Kidney capillary endothelial cell (primary cell): ENCODE data around the gene ARHGEF18.
A peak's percentile ranks its signal among the peaks of the same experiment; 100 is the strongest.
"Not testable (repeated sequence)": the region's sequence is repeated elsewhere in the genome, so short reads cannot be mapped to it uniquely, and the experiment has no call there.

Source experiments
- DNase-seq: peaks from one replicate; pipeline ENCODE4 v3.0.0-alpha.2; 2018; ENCODE audit warnings: low spot score

The ARHGEF18 gene

DNA sequence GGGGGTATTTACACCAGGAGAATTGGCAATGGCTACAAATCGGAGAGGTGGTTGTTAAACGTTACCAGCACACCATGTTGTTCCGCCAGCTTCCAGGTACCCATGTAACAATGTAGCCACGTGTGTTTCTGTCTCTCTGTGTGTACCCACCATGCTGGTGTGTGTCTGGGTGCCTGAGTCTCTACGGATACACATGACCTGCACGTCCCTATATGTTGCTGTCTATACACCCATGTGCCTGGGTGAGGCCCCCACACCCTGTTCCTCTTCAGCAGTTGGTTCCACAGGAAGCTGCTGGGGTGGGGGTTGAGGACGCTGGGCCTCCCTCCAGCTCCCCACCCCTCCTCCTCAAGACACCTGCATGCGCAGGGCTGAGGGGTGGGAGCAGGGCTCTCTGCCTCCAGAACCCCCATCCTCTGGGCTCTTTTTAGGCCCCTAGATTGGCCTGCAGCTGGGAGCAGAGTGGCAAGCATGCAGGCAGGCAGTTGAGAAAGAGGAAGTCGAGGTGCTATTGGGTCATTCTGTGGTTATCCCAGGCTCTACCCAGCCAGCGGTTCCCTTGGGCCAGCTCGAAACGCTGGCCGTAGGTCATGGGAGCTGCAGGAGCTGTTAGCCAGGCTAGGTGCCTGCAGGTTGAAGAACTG is at the start of gene ARHGEF18:
Gene ARHGEF18 (plus strand): TSS at position 351 of the 644 bp plus-strand sequence. CDS start 13,954 bp downstream, outside the sequence.
- DNase-seq, result no peak

DNA sequence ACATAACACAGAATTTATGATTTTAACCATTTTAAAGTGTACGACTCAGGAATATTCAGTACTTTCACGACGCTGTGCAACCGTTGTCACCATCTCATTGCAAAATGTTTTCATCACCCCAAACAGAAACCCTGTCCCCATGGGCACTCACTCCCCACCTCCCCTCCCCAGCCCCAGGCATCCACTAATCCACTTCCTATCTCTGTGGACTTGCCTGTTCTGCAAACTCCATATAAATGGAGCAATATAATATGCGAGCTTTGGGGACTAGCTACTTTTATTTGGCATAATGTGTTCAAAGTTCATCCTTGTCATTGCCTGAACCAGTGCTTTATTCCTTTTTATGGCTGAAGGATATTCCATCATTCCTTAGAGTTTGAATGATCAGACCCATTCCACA is 47.2 kb upstream of the ARHGEF18 start:
- DNase-seq, result no peak

DNA sequence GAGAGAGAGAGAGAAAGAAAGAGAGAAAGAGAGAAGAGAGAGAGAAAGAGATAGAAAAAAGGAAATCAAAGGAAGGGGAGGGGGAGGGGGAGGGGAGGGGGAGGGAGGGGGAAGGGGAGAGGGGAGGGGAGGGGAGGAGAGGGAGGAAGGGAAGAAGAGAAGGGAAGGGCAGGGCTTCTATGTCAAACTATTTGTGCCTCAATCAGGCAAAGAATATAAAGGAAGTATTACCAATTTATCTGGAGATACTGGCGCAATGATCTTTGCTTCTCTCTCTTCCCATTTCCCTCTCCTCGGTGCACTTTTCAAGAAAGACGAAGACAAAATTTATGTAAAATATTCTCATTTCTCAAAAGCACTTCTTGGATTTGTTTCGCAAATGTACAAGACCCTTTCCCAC is 45.3 kb upstream of the ARHGEF18 start:
- no peak for DNase-seq

DNA sequence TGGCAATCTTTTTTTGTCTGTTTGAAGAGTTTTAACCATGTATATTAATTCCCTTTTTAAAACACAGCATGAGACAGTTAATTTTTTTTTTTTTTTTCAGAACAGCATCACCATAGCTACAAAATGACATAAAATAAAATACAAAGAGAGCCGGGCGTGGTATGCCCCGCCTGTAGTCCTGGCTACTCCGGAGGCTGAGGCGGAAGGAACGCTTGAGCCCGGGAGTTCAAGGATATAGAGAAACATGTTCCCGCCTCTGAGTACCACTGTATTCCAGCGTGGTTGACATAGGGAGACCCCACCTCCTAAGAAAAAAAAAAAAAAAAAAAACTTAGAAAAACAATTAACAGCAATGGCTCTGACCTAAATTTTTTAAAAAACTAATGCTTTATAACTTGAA is 44.5 kb upstream of the ARHGEF18 start:
- DNase-seq, result no peak

DNA sequence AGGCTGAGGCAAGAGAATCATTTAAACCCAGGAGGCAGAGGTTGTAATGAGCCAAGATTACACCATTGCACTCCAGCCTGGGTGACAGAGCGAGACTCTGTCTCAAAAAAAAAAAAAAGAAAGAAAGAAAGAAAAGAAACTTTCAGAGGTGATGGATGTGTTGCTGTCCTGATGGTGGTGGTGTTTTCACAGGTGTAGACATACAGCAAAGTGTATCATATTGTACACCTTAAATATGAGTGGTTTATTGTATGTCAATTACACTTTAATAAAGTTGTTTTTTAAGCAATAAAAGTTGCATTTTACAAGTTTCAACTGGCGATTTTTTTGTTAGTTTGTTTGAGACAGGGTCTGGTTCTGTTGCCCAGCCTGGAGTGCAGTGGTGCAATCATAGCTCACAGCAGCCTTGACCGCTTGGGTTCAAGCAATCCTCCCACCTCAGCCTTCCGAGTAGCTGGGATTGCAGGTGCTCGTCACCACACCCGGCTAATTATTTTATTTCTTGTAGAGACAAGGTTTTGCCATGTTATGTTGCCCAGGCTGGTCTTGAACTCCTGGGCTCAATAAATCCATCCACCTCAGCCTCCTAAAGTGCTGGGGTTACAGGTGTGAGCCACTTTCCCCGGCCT is 41.0 kb upstream of the ARHGEF18 start:
- no peak for DNase-seq

DNA sequence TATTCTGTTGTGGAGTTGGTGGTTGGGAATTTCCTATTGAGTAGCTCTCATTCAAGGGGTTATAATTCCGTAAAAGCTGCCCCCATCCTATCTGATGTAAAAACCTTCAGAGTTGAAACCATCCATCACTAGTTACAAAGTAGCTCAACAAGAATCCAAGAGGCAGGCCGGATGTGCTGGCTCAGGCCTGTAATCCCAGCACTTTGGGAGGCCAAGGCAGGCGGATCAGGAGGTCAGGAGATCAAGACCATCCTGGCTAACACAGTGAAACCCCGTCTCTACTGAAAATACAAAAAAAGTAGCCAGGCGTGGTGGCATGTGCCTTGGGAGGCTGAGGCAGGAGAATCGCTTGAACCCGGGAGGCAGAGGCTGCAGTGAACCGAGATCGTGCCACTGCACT is 40.4 kb upstream of the ARHGEF18 start:
- not testable (repeated sequence) for DNase-seq

DNA sequence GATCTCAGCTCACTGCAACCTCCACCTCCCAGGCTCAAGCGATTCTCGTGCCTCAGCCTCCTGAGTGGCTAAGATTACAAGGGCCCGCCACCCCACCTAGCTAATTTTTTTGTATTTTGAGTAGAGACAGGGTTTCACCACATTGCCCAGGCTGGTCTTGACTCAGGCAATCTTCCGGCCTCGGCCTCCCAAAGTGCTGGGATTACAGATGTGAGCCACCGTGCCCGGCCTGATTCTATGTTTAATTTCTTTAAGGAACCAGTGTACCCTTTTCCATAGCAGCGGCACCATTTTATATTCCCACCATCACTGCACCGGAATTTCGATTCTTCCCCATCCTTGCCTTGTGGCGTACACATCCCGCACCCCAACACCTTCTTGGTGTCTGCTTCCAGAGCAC is 36.8 kb upstream of the ARHGEF18 start:
- no peak for DNase-seq

DNA sequence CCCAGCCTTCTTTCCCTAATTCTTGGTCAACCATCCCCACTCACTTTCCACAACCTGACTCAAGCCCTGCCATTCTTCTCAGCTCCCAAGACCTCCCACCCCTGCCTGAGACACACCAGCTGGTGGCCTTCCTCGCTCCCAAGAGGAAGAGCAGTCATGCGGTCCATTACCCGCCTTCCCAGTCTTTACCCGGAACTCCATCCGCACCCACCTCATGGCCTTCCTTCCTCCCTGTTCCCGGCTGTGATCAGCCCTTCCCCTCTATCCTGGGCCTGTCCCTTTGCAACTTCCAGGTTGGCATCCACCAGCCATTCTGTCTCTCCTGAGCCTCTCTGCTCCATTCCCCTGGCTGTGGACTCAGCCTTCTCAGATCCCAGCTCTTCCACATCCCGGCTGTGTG is 35.9 kb upstream of the ARHGEF18 start:
- DNase-seq, result no peak

DNA sequence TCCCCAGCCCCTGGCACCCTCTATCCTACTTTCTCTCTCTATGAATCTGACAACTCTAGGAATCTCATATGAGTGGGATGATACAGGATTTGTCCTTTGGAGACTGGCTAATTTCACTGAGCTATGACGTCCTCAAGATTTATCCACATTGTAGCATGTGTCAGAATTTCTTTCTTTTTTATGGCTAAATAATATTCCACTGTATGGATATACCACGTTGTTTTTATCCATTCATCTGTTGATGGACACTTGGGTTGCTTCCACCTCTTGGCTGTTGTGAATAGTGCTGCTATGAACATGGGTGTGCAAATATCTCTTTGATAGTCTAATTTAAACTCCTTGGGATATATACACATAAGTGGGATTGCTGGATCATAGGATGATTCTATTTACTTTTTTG is 30.6 kb upstream of the ARHGEF18 start:
- no peak for DNase-seq

DNA sequence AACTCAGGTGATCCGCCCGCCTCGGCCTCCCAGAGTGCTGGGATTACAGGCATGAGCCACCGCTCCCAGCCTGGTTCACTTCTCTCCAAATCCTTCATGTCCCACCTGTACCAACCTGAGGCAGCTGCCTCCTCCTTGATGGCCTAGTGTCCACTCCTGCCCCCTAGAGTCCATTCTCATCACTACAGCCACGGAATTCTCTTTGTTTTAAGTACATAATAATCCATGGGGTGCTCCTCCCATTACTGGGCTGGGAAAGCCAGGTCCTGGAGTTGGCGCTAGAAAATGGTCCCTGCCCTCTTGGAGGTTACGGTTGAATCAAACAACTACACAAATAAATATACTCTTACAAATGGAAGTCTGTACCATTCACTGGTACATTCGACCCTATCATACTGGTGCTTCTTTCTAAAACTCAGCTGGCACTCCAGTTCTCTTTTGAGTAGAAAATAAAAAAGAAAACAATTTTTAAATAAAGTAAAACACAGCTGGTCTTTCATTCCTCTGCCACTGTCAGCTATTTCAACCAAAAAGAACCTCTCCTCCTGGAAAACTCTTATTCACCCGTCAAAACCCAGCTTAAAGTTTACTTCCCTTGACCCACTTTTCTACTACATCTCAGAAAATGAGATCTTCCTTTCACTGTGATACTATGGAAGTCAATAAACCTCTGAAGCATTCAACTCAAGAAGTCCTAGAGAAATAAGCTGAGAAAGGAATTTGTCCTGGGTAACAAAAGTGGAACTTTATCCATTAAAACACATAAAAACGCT is 22.4 kb upstream of the ARHGEF18 start:
- peak; percentile 3 for DNase-seq

DNA sequence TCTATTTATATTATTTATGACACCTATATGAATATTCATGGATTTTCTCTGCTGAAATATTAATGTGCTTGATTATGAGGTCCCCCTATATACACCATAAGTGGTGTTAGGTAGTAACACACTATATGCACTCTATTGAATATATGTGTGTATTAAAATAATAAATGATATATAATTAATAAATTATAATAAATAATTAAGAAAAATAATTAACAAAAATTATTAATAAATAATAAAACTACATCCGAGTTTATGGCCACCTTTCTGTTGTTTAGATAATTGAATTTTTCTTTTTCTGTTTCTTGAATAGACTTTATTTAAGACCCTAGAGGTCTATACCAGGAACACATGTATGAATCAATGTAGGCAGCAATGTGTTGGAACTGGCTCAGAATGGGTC is 20.9 kb upstream of the ARHGEF18 start:
- DNase-seq, result no peak

DNA sequence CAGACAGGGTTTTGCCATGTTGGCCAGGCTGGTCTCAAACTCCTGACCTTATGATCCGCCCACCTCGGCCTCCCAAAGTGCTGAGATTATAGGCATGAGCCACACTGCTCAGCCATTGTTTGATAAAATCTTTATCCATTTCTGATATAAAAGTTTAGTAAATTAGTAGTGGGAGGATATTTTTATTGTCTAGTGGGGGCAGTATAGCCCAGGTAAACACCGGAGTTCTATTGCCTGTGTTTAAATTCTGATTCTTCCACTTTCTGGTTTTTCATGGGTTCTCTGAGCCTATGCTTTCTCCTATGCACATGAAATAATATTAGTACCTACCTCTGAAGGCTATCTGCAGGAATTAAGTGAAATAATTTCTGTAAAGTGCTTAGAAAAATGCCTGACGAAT is 20.1 kb upstream of the ARHGEF18 start:
- no peak for DNase-seq

DNA sequence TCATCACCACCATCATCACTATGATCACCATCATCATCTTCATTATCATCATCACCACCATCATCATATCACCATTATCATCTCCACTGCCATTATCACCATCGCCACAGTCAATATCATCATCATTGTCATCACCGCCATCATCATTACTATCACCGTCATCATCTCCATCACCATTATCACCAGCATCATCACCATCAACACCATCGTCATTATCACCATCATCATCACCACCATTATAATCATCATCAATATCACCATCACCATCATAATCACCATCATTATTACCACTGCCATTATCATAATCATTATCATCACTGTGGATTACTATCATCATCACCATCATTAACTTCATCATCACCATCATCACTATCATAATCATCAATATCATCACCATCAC is 17.3 kb upstream of the ARHGEF18 start:
- DNase-seq, result no peak

DNA sequence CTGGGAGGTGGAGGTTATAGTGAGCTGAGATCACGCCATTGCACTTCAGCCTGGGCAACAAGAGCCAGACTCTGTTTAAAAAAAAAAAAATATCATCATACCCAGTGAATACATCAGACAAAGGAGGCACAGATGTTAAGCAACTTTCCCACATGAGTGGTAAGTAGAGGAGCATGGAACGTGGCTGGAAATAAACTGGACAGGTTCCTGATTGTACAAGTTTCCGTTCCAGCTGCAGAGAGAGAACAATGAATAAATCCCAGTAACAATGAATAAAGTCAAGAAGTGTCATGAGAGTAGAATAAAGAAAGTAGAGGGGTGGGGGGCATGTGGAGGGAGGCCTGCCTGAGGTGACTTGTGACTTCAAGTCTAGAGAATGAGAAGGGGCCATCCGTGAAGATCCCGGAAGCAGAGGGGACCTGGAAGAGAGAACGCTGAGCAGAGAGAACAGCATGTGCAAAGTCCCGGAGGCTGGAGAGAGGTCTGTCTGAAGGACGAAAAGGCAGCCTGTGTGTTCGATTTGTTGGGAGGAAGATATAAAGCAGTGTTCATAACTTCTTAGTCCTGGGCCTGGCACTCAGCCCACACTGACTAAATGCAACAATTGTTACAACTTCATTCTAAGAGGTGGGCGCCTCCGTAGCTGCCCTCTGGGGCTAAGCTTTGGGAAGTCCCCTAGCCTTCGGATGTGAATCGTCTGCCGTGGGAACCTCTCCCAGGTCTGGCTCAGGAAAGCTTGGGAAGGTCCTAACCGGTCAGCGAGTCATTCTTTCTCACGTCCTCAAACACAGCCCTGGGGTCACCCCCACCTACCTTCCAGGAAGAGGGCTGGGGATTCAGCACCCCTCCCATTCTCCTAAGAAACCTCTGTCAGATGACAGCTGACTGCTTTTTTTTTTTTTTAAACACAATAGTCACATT is 15.3 kb upstream of the ARHGEF18 start:
- DNase-seq, result peak; percentile 10

DNA sequence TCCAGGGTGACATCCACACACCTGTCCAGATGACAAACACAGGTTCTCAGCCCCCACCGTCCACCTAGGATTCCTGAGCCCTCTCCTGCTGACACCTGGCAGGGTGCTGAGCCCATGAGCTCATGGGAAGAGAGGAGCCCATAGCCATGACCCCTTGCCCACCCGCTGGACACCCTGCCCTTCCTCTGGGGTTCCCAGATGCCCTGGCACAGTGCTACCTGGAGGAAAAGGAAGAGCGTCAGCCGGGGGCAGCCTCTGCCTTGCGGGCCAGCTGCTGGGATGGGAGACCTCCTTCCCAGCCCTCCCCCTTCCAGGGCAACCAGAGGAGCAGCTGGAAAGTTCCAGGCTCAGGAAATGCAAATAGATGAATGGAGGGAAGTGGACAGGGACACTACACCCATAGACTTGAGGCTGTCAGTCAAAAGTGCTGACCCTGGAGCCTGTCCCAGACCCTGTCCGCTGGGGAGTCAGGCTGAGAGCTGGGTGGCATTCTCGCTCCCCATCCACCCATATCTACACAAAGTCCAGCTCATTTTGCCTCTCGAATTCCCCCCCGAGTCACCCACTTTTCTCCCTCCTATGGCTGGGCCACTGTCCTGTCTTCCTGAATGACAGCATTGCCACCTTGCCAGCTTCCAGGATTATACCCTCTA is 12.3 kb upstream of the ARHGEF18 start:
- DNase-seq, result no peak

DNA sequence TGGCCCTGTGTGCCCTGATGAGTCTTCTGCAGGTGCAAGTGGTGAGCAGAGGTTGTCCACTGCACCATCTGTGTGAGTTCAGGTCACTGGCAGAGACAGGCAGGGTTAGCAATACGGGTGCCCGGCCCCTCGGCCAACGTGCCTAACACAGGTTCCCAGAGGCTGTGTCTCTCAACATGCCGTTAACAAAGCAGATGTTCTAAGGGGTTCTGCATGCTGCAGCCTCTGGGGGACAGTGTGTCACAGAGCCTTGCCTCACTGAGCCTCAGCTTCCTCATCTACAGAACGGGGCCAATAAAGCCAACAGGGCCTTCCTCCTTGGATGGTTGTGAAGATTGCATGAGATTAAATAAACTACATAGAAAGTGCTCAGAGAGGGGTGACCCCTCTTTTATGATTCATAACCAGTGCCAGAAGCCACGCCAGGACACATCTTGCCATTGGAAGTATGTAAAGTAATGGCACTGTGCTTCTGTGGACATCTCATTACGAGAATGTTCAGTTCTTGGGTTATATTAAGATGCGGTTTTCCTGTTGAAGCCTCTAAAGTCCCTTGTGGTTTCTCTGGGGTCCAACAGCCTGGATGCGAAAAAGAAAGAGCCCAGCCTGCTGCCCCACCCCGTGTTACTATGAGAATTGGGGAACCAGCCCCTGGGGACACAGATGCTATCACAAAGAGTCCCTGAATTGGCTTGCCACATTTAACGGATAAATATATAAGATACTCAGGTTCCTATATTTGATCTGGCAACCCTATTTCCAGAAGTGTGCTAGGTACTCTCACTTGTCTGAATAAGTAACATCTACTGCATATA is 11.2 kb upstream of the ARHGEF18 start:
- DNase-seq, result no peak

DNA sequence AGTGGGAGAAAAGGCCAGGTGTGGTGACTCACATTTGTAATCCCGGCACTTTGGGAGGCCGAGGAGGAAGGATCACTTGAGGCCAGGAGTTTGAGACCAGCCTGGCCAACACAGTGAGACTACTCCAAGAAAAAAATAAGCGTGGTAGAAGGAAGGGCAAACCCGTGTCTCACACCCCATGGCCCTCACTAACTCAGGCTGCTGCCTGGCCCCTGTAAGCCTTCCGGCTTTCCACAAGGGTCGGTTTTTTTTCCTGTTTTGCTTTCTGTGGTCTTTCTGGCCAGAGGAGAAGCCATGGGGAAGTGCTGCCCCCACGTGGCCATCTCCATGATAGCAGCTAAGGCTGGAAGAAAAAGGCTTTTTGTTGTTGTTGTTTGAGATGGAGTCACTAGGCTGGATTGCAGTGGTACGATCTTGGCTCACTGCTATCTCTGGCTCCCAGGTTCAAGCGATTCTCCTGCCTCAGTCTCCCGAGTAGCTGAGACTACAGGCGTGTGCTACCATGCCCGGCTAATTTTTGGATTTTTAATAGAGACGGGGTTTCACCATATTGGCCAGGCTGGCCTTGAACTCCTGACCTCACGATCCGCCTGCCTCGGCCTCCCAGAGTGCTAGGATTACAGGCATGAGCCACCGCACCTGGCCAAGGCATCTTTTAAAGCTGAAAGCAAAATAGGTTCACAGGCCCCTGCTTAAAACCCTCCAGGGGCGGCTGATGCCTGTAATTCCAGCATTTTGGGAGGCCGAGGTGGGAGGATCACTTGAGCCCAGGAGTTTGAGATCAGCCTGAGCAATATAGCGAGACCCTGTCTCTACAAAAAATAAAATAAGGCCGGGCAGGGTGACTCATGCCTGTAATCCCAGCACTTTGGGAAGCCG is 7.5 kb upstream of the ARHGEF18 start:
- DNase-seq, result peak; percentile 61

DNA sequence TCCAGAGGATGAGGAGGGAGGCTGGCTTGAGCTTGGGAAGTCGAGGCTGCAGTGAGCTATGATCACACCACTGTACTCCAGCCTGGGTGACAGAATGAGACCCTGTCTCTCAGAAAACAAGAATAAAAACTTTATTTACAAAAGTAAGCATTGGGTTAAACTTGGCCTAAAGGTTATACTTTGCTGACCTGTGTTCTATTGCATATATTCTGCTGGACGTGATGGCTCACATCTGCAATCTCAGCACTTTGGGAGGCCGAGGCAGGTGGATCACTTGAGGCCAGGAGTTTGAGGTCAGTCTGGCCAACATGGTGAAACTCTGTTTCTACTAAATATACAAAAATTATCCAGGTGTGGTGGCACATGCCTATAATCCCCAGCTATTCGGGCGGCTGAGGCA is 6.6 kb upstream of the ARHGEF18 start:
- DNase-seq, result no peak

DNA sequence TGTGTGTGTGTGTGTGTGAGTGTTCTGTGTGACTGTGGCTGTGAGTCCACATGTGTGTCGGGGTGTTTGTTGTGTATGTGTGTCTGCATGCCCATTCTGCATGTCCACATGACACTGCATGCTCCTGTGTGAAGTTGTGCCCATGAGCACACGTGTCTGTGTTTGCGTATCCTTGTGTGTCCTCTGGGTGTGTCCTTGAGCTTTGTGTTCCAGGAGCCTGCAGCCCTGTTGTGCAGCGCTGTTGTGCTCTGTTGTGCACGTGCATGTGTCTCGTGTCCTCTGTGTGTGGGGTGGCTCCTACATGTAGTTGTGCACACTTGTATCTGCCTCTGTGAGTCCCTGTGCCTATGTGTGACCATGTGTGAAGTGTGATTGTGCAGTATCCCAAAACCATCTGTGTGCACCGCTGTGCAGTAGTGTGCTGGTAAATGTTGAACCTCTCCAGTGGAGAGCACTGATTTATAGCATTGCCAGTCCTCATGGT is 2.2 kb upstream of the ARHGEF18 start:
- DNase-seq, result no peak

DNA sequence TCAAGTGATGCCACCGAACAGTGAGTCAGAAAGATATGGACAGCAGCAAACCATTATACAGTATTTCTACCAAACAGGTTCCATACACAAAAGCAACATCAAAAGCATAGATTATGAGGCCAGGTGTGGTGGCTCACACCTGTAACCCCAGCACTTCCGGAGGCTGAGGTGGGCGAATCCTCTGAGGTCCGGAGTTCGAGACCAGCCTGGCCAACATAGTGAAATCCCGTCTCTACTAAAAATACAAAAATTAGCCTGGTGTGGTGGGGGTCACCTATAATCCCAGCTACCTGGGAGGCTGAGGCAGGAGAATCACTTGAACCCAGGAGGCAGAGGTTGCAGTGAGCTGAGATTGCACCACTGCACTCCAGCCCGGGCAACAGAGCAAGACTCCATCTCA is 1.7 kb upstream of the ARHGEF18 start:
- not testable (repeated sequence) for DNase-seq
